HG03175 (cell line): Measurements from ENCODE around the gene GLRA1.

Experiments used
- ATAC-seq: cut with Tn5 transposase; IDR thresholded peaks from one replicate; pipeline ENCODE4 v1.9.1; 2021; ENCODE audit warnings: mild to moderate bottlenecking, moderate library complexity; ENCODE audit not compliant: unreplicated experiment

Gene GLRA1

GRCh38 chr5:151924564-151925301, at the start of gene GLRA1:
Gene GLRA1, minus strand, starts transcription at chr5:151924851. Its CDS starts 302 bp downstream, at chr5:151924549.
- peak; percentile 43 for ATAC-seq

- no peak for ATAC-seq
These were observed 46.2 kb upstream of the GLRA1 start for GRCh38 chr5:151970885-151971284.

- no peak for ATAC-seq
These were observed 43.2 kb upstream of the GLRA1 start for GRCh38 chr5:151967865-151968264.

GRCh38 chr5:151966046-151966445, 41.4 kb upstream of the GLRA1 start:
- no peak for ATAC-seq

- ATAC-seq = no peak
These were observed 39.8 kb upstream of the GLRA1 start for GRCh38 chr5:151964471-151964870.

- no peak for ATAC-seq
These were observed 36.9 kb upstream of the GLRA1 start for GRCh38 chr5:151961557-151961956.

GRCh38 chr5:151958111-151958510, 33.5 kb upstream of the GLRA1 start:
- ATAC-seq = no peak

- no peak for ATAC-seq
These were observed 32.1 kb upstream of the GLRA1 start for GRCh38 chr5:151956725-151957124.

- ATAC-seq = no peak
These were observed 29.6 kb upstream of the GLRA1 start for GRCh38 chr5:151954255-151954654.

- ATAC-seq = no peak
These were observed 29.2 kb upstream of the GLRA1 start for GRCh38 chr5:151953833-151954232.

- no peak for ATAC-seq
These were observed 27.6 kb upstream of the GLRA1 start for GRCh38 chr5:151952238-151952637.

- ATAC-seq = no peak
These were observed 26.1 kb upstream of the GLRA1 start for GRCh38 chr5:151950706-151951105.

GRCh38 chr5:151949701-151950308, 25.2 kb upstream of the GLRA1 start:
- no peak for ATAC-seq

GRCh38 chr5:151949113-151949512, 24.5 kb upstream of the GLRA1 start:
- ATAC-seq = no peak

- no peak for ATAC-seq
These were observed 23.4 kb upstream of the GLRA1 start for GRCh38 chr5:151947931-151948608.

GRCh38 chr5:151937851-151938250, 13.2 kb upstream of the GLRA1 start:
- ATAC-seq = no peak

GRCh38 chr5:151935135-151935695, 10.6 kb upstream of the GLRA1 start:
- ATAC-seq = no peak

- no peak for ATAC-seq
These were observed 6.6 kb upstream of the GLRA1 start for GRCh38 chr5:151931260-151931659.

GRCh38 chr5:151926188-151926587, 1.5 kb upstream of the GLRA1 start:
- ATAC-seq = no peak

- ATAC-seq = no peak
These were observed 689 bp upstream of the GLRA1 start for GRCh38 chr5:151925340-151925739.

GRCh38 chr5:151923866-151924476, 680 bp downstream of the GLRA1 start:
- no peak for ATAC-seq
